Measurements from ENCODE around the gene ISM2.

DNA sequence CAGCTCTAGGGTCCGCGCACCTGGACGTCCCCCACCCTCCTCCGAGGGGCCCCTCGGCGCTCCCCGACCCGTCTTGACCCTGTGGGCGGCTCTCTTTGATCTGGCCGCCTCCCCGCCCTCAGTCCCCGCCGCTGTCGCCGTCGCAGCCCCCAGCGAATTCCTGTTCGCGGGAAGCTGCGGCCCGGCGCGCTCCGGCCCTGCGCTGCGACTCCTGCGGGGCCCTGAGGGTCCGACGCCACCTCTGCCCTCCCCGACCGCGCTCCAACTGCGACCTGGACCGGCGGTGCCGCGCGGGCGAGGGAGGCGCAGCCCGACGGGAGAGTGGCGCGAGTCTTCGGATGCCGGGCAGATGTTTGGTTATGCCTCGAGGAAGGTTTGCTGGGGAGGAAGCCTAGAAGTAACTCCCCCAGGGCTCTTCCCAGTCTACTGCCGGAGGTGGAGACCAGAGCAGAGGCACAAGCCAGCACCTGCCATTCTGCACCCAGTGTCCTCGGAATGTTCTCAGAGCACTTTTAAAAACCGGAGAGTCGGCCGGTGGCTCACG is 440 bp upstream of the ISM2 start:
- TF ChIP-seq POLR2AphosphoS5 (IDR thresholded peaks at IDR 0.05; ENCODE audit: low read depth, low read length), result no peak
- no peak for TF ChIP-seq MAX (IDR thresholded peaks at IDR 0.05; ENCODE audit: low read depth)
- TF ChIP-seq, protein P1, sequence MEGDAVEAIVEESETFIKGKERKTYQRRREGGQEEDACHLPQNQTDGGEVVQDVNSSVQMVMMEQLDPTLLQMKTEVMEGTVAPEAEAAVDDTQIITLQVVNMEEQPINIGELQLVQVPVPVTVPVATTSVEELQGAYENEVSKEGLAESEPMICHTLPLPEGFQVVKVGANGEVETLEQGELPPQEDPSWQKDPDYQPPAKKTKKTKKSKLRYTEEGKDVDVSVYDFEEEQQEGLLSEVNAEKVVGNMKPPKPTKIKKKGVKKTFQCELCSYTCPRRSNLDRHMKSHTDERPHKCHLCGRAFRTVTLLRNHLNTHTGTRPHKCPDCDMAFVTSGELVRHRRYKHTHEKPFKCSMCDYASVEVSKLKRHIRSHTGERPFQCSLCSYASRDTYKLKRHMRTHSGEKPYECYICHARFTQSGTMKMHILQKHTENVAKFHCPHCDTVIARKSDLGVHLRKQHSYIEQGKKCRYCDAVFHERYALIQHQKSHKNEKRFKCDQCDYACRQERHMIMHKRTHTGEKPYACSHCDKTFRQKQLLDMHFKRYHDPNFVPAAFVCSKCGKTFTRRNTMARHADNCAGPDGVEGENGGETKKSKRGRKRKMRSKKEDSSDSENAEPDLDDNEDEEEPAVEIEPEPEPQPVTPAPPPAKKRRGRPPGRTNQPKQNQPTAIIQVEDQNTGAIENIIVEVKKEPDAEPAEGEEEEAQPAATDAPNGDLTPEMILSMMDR (IDR thresholded peaks at IDR 0.05), result no peak
- no peak for TF ChIP-seq SMC3 (IDR thresholded peaks at IDR 0.05; ENCODE audit: low read depth, low read length)
- TF ChIP-seq TEAD4 (IDR thresholded peaks at IDR 0.05; ENCODE audit: borderline replicate concordance, insufficient read depth), result no peak
- no peak for TF ChIP-seq GABPA (IDR thresholded peaks at IDR 0.05; ENCODE audit: low read depth)
